ENCODE data around the gene NTMT2.
"Not testable (repeated sequence)": the region's sequence is repeated elsewhere in the genome, so short reads cannot be mapped to it uniquely, and the experiment has no call there.

Gene NTMT2

DNA sequence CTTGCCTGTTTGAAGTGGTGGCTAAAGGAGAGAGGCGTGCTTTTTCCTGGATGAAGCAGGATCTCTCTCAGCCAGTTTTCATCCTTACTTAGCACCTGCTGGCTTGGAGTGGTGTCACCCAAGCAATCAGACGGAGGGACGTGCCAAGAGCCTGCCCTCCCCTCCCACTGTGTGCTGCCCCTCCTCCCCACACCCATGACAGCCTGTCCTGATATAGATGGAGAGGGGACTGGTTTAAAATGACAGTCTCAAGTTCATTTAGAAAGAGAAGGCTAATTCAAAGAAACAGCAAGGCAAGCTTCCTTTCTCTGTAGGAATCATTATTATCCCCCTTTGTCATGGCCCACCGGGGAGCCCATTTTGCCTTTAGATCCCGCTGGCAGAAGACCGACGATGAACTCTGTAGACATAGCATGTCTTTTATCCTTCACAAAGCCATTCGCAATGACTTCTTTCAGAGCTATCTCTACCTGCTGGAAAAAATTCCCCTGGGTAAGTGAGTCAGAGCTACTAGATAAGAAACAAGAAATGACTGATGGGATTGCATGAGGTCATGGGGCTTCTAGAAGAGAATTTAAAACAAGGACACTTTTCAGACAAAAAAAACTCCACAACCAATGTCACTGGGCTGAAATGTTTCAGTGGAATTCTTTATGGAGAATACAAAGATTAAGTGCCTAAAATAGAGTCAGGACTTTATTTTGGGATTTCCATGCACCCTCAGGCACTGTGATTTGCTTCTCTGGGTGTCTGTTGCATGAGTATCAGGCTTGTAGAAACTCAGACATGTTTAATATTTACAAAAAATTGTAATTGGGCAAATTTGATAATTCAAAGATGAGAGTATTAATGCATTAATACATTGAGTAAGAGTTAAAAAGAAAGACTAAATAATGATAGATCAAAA, at the start of gene NTMT2:
Gene NTMT2 (plus strand): TSS at position 190 of the 907 bp plus-strand sequence. CDS start 149 bp downstream, at position 339.
- no peak for DNase-seq (ENCODE audit: low read depth)

DNA sequence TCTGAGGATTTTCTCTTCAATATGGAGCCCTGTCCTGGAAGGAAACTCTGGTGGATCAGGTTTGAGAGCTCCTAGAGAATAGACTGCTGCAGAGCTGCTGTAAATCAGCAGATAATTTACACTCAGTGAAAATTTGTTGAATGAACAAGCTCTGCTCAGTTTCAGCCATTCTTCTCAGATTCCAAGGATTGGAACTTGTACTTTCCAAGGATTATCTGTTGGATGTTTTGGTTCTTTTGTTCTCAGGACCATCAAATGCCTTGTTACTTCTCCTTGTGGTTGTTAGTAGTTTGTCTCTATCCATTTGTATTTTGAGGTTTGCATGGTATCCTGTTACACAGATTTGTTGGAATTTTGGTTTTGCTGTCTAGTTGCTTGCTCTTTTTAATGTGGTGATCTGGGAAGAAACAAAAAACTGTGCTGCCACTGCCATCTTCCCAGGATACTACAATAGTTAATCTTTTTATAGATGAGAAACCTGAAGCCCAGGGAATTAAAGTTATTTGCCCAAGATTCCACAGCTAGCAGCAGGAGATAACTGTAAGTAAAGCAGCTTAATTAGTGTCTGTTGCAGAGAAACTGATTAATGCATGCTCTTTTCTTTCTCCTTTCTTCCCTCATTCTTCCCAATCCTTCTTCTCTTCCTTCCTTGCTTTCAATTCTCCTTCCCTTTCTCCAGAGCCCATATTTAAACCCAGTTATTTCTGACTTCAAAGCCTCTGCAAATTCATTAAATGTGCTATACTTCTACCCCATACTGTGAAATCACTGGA, 49.6 kb upstream of the NTMT2 start:
- no peak for DNase-seq (ENCODE audit: low read depth)

DNA sequence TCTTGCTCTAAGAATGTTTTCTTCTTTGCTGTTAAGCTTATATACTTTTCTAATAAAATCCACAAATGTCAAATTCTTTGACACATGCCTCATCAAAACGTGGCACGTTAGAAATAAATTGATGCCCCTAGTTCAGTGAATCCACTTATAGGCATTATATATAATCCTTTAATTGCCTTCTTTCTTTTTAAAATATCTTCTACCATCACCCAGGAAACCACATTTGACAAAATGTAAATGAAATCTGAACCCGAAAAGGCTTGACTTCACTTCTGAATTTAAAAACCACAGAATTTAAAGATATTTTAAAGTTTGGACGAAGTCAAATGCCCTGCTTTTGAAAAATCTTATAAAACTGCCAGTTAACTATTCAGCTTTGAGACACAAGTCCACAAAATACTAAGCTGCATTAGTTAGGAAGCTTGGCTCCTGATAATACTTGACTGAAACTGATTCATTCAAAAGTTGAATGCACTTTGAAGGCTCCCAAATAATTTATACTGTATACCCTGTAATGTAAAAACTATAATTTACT, 48.9 kb upstream of the NTMT2 start:
- no peak for DNase-seq (ENCODE audit: low read depth)

DNA sequence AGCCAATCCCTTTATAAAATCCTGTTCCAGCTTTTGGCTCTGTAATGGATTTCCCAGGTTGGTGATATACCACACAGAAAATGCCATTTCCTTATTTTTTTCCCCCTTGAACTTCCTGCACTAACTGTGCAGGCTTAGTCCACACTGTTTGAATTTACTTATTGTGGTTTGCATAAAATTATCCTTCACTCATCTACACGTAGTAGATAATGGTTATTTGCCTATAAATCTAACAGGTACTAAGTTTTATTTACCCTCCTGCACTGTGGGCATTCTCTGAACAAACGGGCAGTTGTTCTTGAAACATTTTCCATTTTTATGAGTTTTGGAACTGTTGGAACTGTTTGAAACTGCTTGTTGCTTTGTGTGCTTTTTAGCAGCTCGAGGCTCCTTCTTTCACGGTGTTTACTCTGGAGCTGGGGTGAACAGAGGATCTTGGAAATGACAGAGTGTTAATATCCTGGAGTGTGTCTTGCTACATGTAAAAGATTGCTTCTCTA, 48.3 kb upstream of the NTMT2 start:
- DNase-seq (ENCODE audit: low read depth): no peak

DNA sequence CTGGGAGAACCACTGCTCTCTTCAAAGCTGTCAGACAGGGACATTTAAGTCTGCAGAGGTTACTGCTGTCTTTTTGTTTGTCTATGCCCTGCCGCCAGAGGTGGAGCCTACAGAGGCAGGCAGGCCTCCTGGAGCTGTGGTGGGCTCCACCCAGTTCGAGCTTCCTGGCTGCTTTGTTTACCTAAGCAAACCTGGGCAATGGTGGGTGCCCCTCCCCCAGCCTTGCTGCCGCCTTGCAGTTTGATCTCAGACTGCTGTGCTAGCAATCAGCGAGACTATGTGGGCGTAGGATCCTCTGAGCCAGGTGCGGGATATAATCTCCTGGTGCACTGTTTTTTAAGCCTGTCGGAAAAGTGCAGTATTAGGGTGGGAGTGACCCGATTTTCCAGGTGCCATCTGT, 32.6 kb upstream of the NTMT2 start:
- DNase-seq (ENCODE audit: low read depth): not testable (repeated sequence)

DNA sequence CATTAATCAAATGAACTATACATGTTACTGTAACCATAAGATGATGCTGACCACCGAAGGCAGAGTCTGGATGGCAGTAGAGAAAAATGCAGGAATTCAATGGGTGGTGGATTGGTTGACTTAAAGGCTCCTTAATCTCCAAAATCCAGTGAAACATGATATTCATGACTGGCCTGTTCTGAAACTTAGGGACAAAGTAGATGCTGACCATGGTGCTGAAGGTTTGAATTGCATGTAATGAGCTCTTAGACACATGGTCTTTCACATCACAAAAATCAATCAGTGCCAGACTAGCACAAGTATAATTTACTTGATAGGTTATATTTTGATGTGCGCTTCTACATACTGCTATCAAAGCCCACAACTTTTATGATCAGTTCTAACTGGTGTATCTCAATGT, 30.9 kb upstream of the NTMT2 start:
- no peak for DNase-seq (ENCODE audit: low read depth)

DNA sequence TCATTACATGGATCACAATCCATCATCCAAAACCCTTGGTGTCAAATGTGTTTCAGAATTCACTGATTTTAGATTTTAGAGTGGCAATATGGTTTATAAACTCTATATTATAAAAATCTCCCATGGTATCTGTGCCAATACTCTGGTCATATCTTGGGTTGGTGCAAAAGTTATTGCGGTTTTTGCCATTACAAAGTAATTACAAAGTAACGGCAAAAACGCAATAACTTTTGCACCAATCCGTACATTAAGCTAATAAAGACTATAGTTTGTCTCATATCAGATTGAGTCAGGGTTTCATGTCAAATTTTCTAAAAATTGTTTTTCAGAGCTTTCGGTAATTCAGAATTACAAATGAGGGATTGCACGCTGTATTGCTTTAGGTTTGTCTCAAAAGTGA, 23.4 kb upstream of the NTMT2 start:
- DNase-seq (ENCODE audit: low read depth): no peak

DNA sequence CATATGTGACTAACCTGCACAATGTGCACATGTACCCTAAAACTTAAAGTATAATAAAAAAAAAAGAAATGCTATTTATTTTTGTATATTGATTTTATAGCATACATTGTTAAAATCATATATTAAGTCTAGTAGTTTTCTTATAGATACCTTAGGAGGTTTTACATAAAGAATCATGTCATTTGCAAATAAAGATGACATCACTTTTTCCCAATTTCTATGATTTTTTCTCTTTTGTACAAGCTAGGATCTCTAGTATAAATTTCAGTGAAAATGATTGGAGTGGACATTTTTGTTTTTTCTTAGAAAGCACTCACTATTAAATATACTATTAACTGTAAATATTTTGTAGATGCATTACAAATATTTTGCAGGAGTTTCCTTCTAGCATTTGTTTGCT, 20.5 kb upstream of the NTMT2 start:
- no peak for DNase-seq (ENCODE audit: low read depth)

DNA sequence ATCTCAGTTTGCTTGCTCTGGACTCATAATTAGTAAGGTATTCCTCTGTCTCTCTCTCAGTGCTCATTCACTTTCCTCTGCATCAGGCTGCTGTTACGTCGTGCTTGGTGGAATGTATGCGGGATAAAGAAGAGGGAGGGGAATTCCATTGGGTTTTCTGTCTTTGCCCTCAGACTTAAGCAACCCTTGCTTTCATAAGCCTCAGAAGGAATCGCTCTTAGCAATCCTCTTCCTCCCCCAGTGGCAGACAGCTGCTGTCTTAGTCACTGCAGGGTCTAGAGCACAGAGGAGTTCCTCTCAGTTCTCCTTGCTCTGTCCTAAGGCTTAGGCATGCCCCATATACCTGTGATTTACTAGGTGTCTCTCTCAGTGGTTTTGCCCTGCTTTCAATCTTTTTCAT, 19.1 kb upstream of the NTMT2 start:
- no peak for DNase-seq (ENCODE audit: low read depth)

DNA sequence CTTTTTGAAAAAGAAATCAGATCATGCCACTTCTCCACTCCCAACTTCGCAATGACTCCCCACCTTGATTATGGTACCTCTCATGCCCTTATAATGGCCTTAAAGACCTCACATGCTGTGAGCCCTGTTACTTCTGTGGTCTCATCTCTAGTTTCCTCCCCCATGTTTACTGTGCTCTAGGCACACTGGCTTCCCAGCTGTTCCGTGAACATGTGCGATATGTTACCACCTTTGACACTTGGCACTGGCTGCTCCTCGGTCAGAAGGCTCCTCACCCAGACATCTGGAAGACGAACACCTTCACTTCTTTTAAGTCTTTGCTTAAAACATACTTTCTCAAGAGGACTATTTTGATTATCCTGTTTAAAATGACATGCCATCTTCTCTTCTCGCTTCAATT, 14.3 kb upstream of the NTMT2 start:
- no peak for DNase-seq (ENCODE audit: low read depth)

DNA sequence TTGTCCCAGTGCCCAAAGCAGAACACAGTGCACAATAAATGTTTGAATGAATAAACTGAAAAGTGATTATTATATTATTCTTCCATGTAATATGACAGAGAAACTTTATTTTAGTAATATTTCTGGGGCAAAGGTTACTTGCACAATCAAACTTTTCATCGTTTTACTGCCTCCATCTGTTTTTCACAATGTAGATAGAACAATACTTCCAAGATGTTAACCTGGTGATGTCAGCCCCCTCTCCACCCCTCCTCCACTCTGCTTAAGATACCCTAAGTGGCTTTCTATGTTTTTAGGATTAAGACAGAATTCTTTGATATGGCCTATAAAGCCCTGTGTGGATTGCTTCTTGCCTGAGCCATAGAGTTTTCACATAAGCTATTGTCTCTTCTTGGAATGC, 13.8 kb upstream of the NTMT2 start:
- no peak for DNase-seq (ENCODE audit: low read depth)

DNA sequence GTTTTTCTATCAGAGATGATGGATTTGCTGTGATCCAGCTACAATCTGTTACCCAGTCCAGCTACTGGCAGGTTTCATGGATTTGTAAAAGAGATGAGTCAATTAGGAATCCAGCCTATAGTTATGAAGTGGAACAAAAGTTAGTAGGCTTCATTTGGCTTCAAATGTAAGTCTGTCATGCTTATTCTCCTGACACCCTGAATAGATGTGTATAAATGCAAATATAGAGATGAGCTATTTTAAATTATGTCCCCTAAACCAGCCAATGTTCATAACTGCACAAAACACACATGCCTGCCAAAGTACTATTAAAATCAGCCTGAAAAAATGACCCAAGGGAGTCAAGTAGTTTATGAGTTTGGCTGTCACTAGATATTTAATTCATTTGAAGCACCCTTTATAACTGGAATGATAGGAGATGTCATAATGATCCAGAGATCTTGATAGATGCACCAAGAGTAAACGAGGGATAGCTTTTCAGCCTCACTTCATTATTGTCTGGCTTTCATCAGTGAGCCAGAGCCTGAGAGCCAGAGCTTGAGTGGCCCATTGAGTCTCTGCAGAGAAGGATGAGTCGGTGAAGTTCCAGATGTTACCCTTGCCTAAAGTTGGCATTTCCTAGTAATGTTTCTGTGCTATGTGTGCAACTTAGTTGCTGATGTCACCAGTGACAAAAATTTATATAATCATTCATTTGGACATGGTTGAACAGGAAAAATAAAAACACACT, 11.8 kb upstream of the NTMT2 start:
- no peak for DNase-seq (ENCODE audit: low read depth)

DNA sequence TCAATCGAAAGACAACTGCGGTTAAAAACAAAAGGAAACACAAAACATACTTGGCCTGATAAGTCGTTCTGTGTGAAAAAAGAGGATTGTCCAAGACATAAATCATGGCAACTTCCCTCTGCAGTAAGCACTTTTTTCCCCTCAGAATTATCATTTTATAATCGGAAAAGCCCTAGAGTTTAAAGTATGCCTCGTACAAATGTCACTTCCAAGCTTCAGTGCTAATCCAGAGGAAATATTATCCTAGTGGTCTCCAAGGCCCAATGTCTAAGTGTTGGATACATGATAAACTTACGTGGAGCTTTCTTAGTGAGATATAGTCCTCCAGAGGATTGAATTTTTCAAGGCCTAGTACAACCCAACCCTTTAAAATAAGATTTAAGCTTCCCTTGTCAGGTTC, 11.2 kb upstream of the NTMT2 start:
- DNase-seq (ENCODE audit: low read depth): no peak

DNA sequence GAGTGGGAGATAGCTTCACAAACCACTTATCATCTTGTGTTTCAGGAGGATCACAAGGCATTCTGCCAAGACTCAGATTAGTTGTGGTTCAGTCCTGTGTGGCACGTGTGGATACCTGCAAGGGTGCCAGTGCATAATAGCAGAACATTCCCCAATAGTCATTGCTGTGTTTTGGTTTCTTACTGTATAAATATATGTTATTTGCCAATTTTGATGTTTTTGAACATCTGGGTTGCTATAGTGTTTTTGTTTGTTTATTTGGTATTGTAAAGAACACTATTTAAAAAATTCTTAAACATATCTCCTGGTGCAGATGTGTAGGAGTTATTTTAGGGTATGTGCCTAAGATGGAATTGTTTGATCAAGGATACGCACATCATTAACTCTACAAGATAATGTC, 5.4 kb upstream of the NTMT2 start:
- no peak for DNase-seq (ENCODE audit: low read depth)

DNA sequence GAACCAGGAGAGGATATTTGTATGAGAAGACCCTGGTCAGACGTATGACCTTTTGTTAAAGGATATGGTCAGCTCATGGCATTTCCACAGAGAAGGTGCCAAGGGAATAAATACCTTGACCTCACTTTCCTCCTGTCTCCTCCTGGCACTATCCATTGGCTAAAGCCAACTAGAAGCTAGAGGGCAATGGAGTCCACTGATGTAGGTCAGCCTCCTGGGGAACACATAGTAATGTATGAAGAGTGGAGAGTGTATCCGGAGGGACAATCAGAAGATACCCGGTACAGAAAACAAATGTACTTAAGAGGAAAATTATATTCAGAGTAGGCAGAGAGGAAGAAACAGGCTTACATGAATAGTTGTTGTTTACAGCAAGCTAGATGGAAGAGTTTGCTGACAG, 698 bp upstream of the NTMT2 start:
- DNase-seq (ENCODE audit: low read depth): no peak

DNA sequence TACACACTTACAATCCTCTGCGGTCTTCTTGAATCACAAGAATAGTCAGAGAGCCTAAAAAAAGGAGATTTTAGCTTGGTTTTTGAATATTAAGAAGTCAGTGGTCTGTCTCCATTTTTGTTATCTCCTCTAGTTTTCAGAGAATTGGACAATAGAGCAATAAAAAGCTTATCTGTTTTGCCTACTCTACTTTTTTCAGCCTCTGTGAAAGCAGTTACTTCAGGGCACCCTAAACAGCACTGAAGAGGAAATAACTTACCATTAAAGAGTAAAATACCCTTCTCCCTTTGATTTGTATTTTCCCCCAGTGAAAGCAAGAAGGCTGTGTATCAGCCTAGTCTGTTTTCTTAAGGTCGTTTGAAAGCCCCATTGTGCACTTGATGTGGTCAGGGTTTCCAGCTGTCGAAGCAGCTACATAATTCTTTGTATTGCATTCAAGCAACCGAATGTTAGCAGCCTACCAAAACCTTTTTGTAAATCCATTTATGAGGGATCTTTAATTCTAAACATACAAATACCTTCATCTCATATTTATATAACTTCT, 1.0 kb downstream of the NTMT2 start:
- no peak for DNase-seq (ENCODE audit: low read depth)

DNA sequence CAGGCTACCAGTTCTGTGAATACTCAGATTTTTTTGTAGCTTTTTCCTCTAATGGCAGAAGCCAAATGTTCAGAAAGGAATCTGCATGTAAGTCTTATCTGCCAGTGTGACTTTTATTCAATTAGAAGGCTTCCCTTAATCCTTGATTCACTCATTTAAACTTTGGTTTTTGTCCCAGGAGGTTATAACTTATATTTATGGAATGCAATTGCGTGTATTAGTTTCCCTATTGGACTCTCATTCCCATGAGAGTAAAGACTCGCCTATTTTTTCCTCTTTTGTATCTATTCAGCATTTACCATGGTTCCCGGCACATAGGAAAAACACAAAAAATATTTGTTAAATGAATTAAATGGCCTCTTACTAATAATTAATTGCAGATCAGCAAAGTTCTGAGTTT, 3.5 kb downstream of the NTMT2 start:
- no peak for DNase-seq (ENCODE audit: low read depth)

DNA sequence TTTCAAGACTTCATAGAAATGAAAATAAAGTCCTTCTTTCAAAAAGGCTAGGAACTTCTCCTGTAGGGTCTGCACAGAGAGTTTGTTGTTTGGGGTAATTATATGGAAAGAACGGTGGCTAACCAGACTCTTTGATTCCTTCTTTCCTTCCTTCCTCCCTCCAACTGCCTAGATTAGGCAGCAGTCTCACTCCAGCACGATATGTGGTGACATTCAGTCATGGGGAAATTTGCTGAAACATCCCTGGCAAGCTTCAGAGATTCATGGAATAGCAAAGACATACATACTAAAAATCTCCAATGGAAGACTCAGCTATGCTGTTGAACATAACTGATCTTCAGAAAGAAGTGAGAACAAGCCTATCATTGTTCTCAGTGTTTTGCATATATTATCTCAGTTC, 4.3 kb downstream of the NTMT2 start:
- DNase-seq (ENCODE audit: low read depth): no peak

DNA sequence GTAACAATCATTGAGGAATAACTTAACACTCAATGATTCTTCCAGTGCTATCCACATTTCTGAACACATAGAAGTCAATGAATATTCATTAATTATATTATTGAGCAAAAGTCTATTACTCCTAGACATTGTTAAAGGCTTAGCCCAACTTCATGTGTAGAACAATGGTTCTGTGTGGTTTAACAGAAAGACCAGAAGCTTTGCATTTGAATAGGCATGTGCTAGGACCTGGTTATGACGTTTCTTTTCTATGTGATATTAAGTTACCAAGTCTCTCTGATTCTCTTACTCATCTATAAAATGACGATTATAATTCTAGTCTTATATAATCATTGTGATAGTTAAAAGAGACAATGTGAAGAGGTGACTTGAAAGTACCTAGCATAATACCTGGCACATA, 5.2 kb downstream of the NTMT2 start:
- no peak for DNase-seq (ENCODE audit: low read depth)

DNA sequence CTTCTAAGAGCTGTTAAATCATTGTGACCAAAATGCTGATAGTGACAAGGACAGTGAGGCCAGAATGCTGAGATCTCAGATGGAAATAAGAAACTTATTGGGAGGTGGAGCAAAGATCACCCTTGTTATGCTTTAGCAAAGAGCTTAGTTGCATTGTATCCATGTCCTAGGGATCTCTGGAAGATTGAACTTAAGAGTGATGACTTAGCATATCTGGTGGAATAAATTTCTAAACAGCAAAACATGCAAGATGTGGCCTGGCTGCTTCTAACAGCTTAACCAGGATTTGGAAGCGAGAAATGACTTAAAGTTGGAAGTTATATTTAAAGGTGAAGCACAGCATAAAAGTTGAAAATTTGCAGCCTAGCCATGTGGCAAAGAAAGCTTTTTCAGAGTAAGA, 7.7 kb downstream of the NTMT2 start:
- no peak for DNase-seq (ENCODE audit: low read depth)

DNA sequence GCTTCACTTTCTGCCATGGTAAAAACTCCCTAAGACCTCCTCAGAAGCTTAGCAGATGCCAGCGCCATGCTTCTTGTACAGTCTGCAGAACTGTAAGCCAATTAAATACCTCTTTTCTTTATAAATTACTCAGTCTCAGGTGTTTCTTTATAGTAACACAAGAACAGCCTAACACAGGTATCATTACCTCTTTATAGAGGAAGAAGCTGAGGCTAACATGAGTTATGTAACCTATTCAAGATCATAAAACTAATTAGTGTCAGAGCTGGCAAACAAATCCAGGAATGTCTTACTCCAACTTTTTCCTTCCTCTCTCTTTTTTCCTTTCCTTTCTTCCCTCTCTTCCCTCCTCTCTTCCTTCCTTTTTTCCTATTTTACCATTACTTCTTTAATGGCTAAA, 9.3 kb downstream of the NTMT2 start:
- no peak for DNase-seq (ENCODE audit: low read depth)

DNA sequence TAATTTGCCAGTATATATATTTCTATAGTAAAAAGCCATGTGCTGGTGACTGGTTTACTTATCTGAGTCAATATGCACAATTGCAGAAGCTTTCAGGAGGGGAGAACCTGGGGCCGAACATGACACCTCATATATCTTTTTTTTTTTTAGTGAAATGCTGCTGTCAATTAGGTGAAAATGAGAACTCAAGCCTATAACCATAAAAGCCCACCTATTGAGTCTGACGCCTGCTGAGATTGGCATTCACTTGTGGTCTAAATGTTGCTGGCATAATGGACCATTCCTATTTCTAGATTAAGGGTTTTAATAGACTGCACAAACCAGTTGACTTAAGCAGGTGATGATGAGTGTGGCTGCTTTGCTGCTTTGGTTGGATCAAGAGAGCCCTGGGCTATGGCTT, 10.8 kb downstream of the NTMT2 start:
- DNase-seq (ENCODE audit: low read depth): no peak

Measured in T-helper 22 cell (primary cell).